ENCODE measurements around the gene RPP25L. TPM values are rescaled to one million over a fixed set of nuclear protein-coding genes. Genes with fewer than 3 reads are reported as not detected.

The RPP25L gene
- total RNA-seq, 1 experiment from 2014 or later: 51.1 TPM

- Histone ChIP-seq H3K9me2 (ENCODE audit: insufficient read depth) (no peaks in the 10 kb centered on the region), H3K36me3 (ENCODE audit: control insufficient read depth in 1 of 2, insufficient read depth in 2 of 2, low read length in 2 of 2) (no peaks in the 10 kb centered on the region), H3K27me3 (ENCODE audit: insufficient read depth, low read length) (peaks cover 8% of the 10 kb centered on the region; the same call in 1 of the 2 replicates), H2AFZ (ENCODE audit: low read depth, low read length, poor library complexity, severe bottlenecking) (peak within 1 kb of the TSS; percentile 86), H4K20me1 (ENCODE audit: insufficient read depth) (no peaks in the 10 kb centered on the region), H3K4me1 (ENCODE audit: control insufficient read depth in 1 of 2, insufficient read depth in 2 of 2, low read length in 2 of 2) (peaks cover 8 to 29% of the 10 kb centered on the region in 2 experiments), H3K4me3 (replicated peaks in 1 of 2; ENCODE audit: low read depth in 1 of 2, low read length in 2 of 2) (peak within 1 kb of the TSS; percentile 36 to 49), H3K4me2 (ENCODE audit: low read length) (peak within 1 kb of the TSS; percentile 75), H3K9me3 (ENCODE audit: control insufficient read depth in 1 of 2, insufficient read depth in 1 of 2, low read depth in 1 of 2, low read length in 2 of 2) (no peaks in the 10 kb centered on the region), H3K79me2 (ENCODE audit: insufficient read depth, low read length) (no peaks in the 10 kb centered on the region), H3K9ac (ENCODE audit: low read length) (0 out of 2 replicates have a peak within 1 kb of the TSS, but pooled peaks have one; percentile 7), H3K27ac (ENCODE audit: low read depth, low read length) (no peak within 1 kb of the TSS)
- ChIA-PET RAD21 (ENCODE audit: low non-redundant PET in 1 of 2, low total read pairs in 2 of 2, uncharacterized antibody in 2 of 2, unreplicated experiment in 2 of 2) (no interaction called here), CTCF (no interaction called here), POLR2A (interaction anchor here (1.5 to 1.7 kb wide), 2 partner anchors 9 kb away, joined by 3 to 7 read pairs; partner anchors contain the start of genes DCTN3 and SIGMAR1)
- no peak for DNase-seq (ENCODE audit: low read depth, low spot score)
- TF ChIP-seq ELF1 (IDR thresholded peaks at IDR 0.05; ENCODE audit: borderline replicate concordance, low read depth): no peak
- no peak for TF ChIP-seq ZNF274 (IDR thresholded peaks at IDR 0.05; ENCODE audit: low read depth, low read length)
- TF ChIP-seq FOSL1 (IDR thresholded peaks at IDR 0.05; ENCODE audit: low read depth): no peak
- TF ChIP-seq REST (IDR thresholded peaks at IDR 0.05; ENCODE audit: low read depth): no peak
- TF ChIP-seq SIN3A (IDR thresholded peaks at IDR 0.05; ENCODE audit: low read depth): no peak
- TF ChIP-seq ZFX (IDR thresholded peaks at IDR 0.05): no peak
- TF ChIP-seq RAD21 (IDR thresholded peaks at IDR 0.05; ENCODE audit: low read depth): no peak
- TF ChIP-seq YY1 (IDR thresholded peaks at IDR 0.05; ENCODE audit: extremely low read depth, insufficient replicate concordance, low read depth, low read length): no peak
- TF ChIP-seq POLR2A (IDR thresholded peaks at IDR 0.05; ENCODE audit: borderline replicate concordance, extremely low read depth, insufficient read depth, insufficient read length): no peak
- no peak for TF ChIP-seq MAX (IDR thresholded peaks at IDR 0.05)
- peak; percentile 91 for ATAC-seq
- intact Hi-C loops (cut with micrococcal nuclease): no loop called here
- no TSS peak for BruUV-seq (replicated peaks)
Observed at GRCh38 chr9:34628656-34629490, 17.0 kb upstream of the RPP25L start, which contains the start of gene ARID3C. ARID3C (minus strand) TSS chr9:34629066; CDS start chr9:34628014, 1,052 bp downstream.

Measured in HCT116 (cell line).